AG04449 (cell line): ENCODE measurements around the gene SIGLEC9.
"Not testable (repeated sequence)": the region's sequence is repeated elsewhere in the genome, so short reads cannot be mapped to it uniquely, and the experiment has no call there.

ENCODE experiments used
- CTCF ChIA-PET: fragments of 350-600 bp; formaldehyde crosslinking; extraction: SDS; loops from one replicate; lab custom pipeline; 2021; ENCODE audit warnings: antibody characterized with exemption; lab: Yijun Ruan, JAX
- POLR2A ChIA-PET: fragments of 400-600, 350-600 bp; formaldehyde crosslinking; extraction: SDS; loops from one replicate; lab custom pipeline; 2020; ENCODE audit warnings: antibody characterized with exemption, inconsistent platforms; lab: Yijun Ruan, JAX
- DNase-seq: peaks from one replicate; pipeline ENCODE4 v3.0.0-alpha.2; 2010; ENCODE audit warnings: low read depth, low spot score
- H3K4me3 ChIP-seq: 2 replicates; pipeline ENCODE4 v1.5.1; 2011; ENCODE audit warnings: low read depth, mild to moderate bottlenecking, control low read depth, low read length
- TF ChIP-seq, protein P1 (sequence below): IDR thresholded peaks from one replicate; pipeline ENCODE4 v1.5.1; 2011; ENCODE audit warnings: mild to moderate bottlenecking, moderate library complexity, low read length, control low read depth, inconsistent platforms; ENCODE audit not compliant: insufficient read depth; ENCODE audit errors: missing control alignments

The SIGLEC9 gene

GRCh38 chr19:51142119-51142518, 17.4 kb downstream of the SIGLEC9 start, which contains the start of gene SIGLEC7:
Gene SIGLEC7, plus strand, starts transcription at chr19:51142301. Its CDS starts 69 bp downstream, at chr19:51142370.
- ChIA-PET CTCF (no interaction called here), POLR2A (no interaction called here)
- TF ChIP-seq, protein P1, sequence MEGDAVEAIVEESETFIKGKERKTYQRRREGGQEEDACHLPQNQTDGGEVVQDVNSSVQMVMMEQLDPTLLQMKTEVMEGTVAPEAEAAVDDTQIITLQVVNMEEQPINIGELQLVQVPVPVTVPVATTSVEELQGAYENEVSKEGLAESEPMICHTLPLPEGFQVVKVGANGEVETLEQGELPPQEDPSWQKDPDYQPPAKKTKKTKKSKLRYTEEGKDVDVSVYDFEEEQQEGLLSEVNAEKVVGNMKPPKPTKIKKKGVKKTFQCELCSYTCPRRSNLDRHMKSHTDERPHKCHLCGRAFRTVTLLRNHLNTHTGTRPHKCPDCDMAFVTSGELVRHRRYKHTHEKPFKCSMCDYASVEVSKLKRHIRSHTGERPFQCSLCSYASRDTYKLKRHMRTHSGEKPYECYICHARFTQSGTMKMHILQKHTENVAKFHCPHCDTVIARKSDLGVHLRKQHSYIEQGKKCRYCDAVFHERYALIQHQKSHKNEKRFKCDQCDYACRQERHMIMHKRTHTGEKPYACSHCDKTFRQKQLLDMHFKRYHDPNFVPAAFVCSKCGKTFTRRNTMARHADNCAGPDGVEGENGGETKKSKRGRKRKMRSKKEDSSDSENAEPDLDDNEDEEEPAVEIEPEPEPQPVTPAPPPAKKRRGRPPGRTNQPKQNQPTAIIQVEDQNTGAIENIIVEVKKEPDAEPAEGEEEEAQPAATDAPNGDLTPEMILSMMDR = no peak
- H3K4me3 ChIP-seq = no peak within 1 kb of the TSS
- no peak for DNase-seq

DNA sequence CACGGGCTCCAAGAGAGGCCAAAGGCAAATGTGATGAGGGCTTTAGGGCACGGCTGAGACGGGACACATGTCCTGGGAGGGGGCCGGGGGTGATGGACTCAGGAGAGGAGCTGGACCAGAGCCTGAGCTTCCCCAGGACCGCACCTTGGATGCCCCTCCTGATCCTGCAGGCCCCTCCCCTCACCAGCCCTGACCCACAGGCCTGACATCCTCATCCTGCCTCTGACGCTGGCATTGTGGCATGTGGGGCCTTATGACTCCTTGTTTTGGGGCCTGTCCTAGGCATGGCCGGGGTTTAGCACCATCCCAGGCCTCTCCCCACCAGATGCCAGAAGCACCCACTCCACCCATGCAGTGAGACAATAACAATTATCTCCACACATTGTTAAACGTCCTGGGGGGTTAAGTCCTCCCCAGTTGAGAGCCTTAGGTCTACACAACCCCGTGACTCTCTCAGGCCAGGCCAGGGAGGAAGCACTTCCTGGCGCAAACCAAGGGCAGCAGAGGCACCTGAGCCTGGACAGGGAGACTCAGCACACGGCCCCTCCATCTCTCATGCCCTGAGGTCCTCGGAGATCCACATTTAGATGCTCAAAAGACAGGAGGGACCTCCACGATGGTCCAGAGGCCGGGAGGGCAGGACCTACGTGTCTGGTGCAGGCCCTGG, 18.2 kb downstream of the SIGLEC9 start:
- POLR2A ChIA-PET, DNase-seq, H3K4me3 ChIP-seq, CTCF ChIA-PET: not testable (repeated sequence)

GRCh38 chr19:51143486-51143885, 18.8 kb downstream of the SIGLEC9 start:
- ChIA-PET POLR2A (no interaction called here), CTCF (no interaction called here)
- no peak overlapping the region for H3K4me3 ChIP-seq
- TF ChIP-seq, protein P1 = no peak
- no peak for DNase-seq

DNA sequence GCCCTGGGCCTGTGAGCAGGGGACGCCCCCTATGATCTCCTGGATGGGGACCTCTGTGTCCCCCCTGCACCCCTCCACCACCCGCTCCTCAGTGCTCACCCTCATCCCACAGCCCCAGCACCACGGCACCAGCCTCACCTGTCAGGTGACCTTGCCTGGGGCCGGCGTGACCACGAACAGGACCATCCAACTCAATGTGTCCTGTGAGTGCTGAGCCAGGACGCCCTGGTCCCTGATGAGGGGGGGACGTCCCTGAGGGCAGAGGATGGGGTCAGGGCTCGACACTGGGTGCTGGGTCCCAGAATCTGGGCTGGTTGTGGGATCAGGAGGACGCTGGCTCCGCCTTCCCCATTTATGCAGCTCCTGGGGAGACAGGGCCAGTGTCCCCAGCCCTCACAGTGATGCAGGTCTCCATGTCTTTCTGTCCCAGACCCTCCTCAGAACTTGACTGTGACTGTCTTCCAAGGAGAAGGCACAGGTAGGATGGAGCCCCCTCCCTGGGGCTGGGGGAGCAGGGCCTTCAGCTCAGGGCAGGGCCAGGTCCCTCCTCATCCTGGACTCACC, 19.9 kb downstream of the SIGLEC9 start:
- TF ChIP-seq, protein P1 = no peak
- POLR2A ChIA-PET = no interaction called here
- CTCF ChIA-PET = no interaction called here
- H3K4me3 ChIP-seq = no peak overlapping the region
- no peak for DNase-seq

GRCh38 chr19:51145916-51146493, 21.3 kb downstream of the SIGLEC9 start:
- ChIA-PET POLR2A (no interaction called here), CTCF (no interaction called here)
- DNase-seq = no peak
- TF ChIP-seq, protein P1 = no peak
- H3K4me3 ChIP-seq = no peak overlapping the region

DNA sequence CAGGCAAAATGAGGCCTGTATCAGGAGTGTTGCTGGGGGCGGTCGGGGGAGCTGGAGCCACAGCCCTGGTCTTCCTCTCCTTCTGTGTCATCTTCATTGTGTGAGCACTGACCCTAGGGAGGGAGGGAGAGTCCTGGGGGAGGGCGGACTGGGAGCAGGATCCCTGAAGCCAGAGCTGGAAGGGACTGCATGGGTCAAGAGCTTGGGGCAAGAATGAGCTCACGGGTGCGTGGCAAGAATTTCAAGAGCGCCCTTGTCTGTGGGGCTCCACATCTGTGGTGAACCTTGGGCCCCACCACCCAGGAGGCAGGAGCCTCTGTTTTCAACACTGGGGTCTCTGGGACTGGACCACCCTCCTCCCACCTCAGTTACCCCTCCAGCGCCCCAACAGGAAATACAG, 22.0 kb downstream of the SIGLEC9 start:
- H3K4me3 ChIP-seq = no peak overlapping the region
- CTCF ChIA-PET = no interaction called here
- TF ChIP-seq, protein P1 = no peak
- DNase-seq = no peak
- POLR2A ChIA-PET = no interaction called here
